ENCODE results near the gene CCDC24. TPM values are rescaled to one million over a fixed set of nuclear protein-coding genes. Genes with fewer than 3 reads are reported as not detected.

The CCDC24 gene
- total and polyA plus RNA-seq, 8 donors = 9.9 to 17.7 (median 12.9) TPM

GRCh38 chr1:44038876-44039657 is 47.7 kb downstream of the CCDC24 start:
- Histone ChIP-seq H3K4me3 (no peak overlapping the region), H3K27me3 (peaks cover 0 to 8% of the 10 kb centered on the region in 2 donors), H3K4me1 (peaks cover 0 to 10% of the 10 kb centered on the region in 2 donors), H3K36me3 (no peaks in the 10 kb centered on the region), H3K27ac (no peak overlapping the region), H3K9me3 (no peaks in the 10 kb centered on the region)
- no peak for TF ChIP-seq CTCF (IDR thresholded peaks at IDR 0.05)
- DNase-seq (no peak), ATAC-seq (no peak)
- intact Hi-C loops (cut with DNase I) = no loop called here

GRCh38 chr1:44040418-44040817 is 49.0 kb downstream of the CCDC24 start:
- DNase-seq = no peak

GRCh38 chr1:44040846-44041245 is 49.4 kb downstream of the CCDC24 start:
- intact Hi-C loops (cut with DNase I) = no loop called here
- ATAC-seq (no peak), DNase-seq (no peak)

More at GRCh38 chr1:44040418-44040817, 49.0 kb downstream of the CCDC24 start:
- no peaks in the 10 kb centered on the region for H3K9me3 ChIP-seq
- H3K27me3 ChIP-seq = peaks cover 0 to 8% of the 10 kb centered on the region in 2 donors
- no peaks in the 10 kb centered on the region for H3K36me3 ChIP-seq
- no peak overlapping the region for H3K27ac ChIP-seq
- no peak overlapping the region for H3K4me3 ChIP-seq
- intact Hi-C loops (cut with DNase I) = no loop called here
- TF ChIP-seq CTCF (IDR thresholded peaks at IDR 0.05) = no peak
- peaks cover 0 to 10% of the 10 kb centered on the region in 2 donors for H3K4me1 ChIP-seq
- no peak for ATAC-seq

GRCh38 chr1:44043176-44044070 is 52.0 kb downstream of the CCDC24 start:
- no peak for DNase-seq
- no peaks in the 10 kb centered on the region for H3K36me3 ChIP-seq
- no peak for TF ChIP-seq CTCF (IDR thresholded peaks at IDR 0.05)
- H3K4me1 ChIP-seq = peaks cover 0 to 8% of the 10 kb centered on the region in 2 donors
- intact Hi-C loops (cut with DNase I) = no loop called here
- H3K9me3 ChIP-seq = no peaks in the 10 kb centered on the region
- no peak overlapping the region for H3K4me3 ChIP-seq
- no peak overlapping the region for H3K27ac ChIP-seq
- peaks cover 0 to 8% of the 10 kb centered on the region in 2 donors for H3K27me3 ChIP-seq
- ATAC-seq = no peak

More at GRCh38 chr1:44040846-44041245, 49.4 kb downstream of the CCDC24 start:
- Histone ChIP-seq H3K9me3 (no peaks in the 10 kb centered on the region), H3K27ac (no peak overlapping the region), H3K4me1 (peaks cover 0 to 10% of the 10 kb centered on the region in 2 donors), H3K4me3 (no peak overlapping the region), H3K27me3 (peaks cover 0 to 8% of the 10 kb centered on the region in 2 donors), H3K36me3 (no peaks in the 10 kb centered on the region)
- no peak for TF ChIP-seq CTCF (IDR thresholded peaks at IDR 0.05)

Data from left lung (tissue), 10 donors.